Islet of Langerhans (tissue), 1 donor: ENCODE data around the gene SMC3.
"Not testable (repeated sequence)": the region's sequence is repeated elsewhere in the genome, so short reads cannot be mapped to it uniquely, and the experiment has no call there.

Experiments
- FAIRE-seq: peaks from one replicate; lab custom pipeline; 2011; peaks lifted over from hg19 to GRCh38; lab: Jason Lieb, UNC

The SMC3 gene

GRCh38 chr10:110625951-110626855, 58.7 kb downstream of the SMC3 start:
- no peak for FAIRE-seq

- no peak for FAIRE-seq
Observed at GRCh38 chr10:110628161-110628560, 60.7 kb downstream of the SMC3 start.

- FAIRE-seq = no peak
Observed at GRCh38 chr10:110629680-110630191, 62.2 kb downstream of the SMC3 start.

- FAIRE-seq = no peak
Observed at GRCh38 chr10:110631934-110632333, 64.4 kb downstream of the SMC3 start.

GRCh38 chr10:110632591-110633215, 65.2 kb downstream of the SMC3 start:
- no peak for FAIRE-seq

- no peak for FAIRE-seq
Observed at GRCh38 chr10:110634527-110635209, 67.2 kb downstream of the SMC3 start.

- FAIRE-seq = no peak
Observed at GRCh38 chr10:110636572-110636931, 69.1 kb downstream of the SMC3 start.

GRCh38 chr10:110636932-110637557, 69.5 kb downstream of the SMC3 start:
- FAIRE-seq = no peak

- FAIRE-seq = no peak
Observed at GRCh38 chr10:110637558-110638053, 70.1 kb downstream of the SMC3 start.

- FAIRE-seq = no peak
Observed at GRCh38 chr10:110638319-110638718, 70.8 kb downstream of the SMC3 start.

GRCh38 chr10:110639046-110639445, 71.6 kb downstream of the SMC3 start:
- not testable (repeated sequence) for FAIRE-seq

GRCh38 chr10:110639858-110640257, 72.4 kb downstream of the SMC3 start:
- FAIRE-seq = not testable (repeated sequence)

- no peak for FAIRE-seq
Observed at GRCh38 chr10:110641256-110641655, 73.8 kb downstream of the SMC3 start.

GRCh38 chr10:110642204-110643034, 74.9 kb downstream of the SMC3 start:
- no peak for FAIRE-seq

- no peak for FAIRE-seq
Observed at GRCh38 chr10:110643035-110643652, 75.6 kb downstream of the SMC3 start.

- no peak for FAIRE-seq
Observed at GRCh38 chr10:110643653-110644597, 76.4 kb downstream of the SMC3 start, which contains the start of gene RBM20. Gene RBM20, plus strand, starts transcription at chr10:110644336. Its CDS starts 119 bp downstream, at chr10:110644455.

GRCh38 chr10:110644598-110645462, 77.3 kb downstream of the SMC3 start:
- no peak for FAIRE-seq

GRCh38 chr10:110646417-110647135, 79.1 kb downstream of the SMC3 start:
- peak; percentile 56 for FAIRE-seq
